OCI-M2 (cell line): Measurements from ENCODE around the gene TMEM231.
"Not testable (repeated sequence)": the region's sequence is repeated elsewhere in the genome, so short reads cannot be mapped to it uniquely, and the experiment has no call there.

Experiments used
- DNase-seq: peaks from one replicate; lab custom pipeline; 2025; ENCODE audit not compliant: unreplicated experiment; lab: John Stamatoyannopoulos, UW

The TMEM231 gene

DNA sequence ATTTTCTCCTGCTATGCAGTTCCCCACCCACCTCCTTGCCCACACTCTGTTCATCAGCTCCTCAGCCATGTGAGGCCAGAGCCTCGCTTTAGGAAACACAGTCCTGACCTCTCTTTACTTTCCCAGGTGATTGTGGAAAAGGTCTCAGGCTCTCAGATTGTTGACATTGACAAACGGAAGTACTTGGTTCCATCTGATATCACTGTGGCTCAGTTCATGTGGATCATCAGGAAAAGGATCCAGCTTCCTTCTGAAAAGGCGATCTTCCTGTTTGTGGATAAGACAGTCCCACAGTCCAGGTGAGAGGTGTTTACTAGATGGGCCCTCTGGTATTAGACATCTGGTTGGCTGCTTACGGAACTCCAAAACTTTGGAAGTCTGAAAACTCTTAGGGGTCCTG lies 11.9 kb upstream of the TMEM231 start:
- no peak for DNase-seq

DNA sequence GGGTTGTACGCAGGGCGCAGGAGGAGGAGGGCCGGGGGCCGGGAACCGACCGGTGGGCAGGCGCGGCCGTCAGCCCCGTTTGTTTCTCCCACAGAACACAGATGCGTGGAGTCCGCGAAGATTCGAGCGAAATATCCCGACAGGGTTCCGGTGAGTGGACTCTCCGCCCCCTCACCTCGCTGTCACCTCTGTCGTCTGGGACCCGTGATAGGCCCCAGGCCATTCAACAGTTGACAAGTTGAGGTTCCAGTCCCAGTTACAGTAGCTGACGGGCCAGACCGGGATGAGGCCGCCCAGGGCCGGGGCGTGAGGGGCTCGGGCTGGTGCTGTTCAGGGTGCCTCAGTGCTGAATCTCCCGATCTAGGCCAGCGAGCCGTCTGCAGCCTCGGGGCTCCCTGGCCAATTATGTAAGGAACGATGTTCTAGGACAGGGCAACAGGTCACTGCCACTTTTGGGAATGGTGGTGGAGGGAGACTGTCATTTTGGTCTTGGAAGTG lies 10.8 kb upstream of the TMEM231 start:
- no peak for DNase-seq

DNA sequence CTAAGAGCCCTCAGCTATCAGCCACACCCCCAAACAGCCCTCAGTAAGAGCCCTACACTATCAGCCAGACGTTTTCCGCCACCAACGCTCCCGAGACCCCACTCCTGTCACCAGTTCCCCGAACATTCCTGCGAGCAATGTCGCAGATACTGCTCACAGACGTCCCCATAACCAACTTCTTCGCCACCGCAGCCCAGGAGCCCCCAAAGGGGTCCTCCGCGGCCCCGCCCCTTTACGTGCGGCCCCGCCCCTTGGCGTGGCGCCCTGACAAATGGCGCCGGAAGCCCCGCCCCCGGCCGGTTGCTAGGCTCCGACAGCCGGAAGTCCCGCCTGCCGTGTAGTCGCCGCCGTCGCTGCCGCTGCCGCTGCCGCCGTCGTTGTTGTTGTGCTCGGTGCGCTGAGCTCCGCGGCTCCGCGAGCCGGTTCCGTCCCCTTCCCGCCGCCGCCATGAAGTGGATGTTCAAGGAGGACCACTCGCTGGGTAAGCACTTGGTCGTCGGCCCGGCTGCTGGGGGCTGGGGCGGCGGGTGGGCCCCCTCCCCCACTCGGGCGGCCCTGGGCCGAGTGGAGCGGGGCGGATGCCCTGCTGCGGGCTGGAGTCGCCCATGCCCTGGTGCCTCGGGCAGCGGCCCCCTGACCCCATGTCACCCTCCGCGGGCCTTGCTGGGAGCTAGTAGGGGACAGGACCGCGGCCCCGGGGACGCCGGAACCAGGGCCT lies 10.1 kb upstream of the TMEM231 start, which contains the start of gene GABARAPL2:
Gene GABARAPL2, plus strand, starts transcription at position 340 of the 718 bp plus-strand sequence. Its CDS starts 108 bp downstream, at position 448.
- DNase-seq, result peak; percentile 51

DNA sequence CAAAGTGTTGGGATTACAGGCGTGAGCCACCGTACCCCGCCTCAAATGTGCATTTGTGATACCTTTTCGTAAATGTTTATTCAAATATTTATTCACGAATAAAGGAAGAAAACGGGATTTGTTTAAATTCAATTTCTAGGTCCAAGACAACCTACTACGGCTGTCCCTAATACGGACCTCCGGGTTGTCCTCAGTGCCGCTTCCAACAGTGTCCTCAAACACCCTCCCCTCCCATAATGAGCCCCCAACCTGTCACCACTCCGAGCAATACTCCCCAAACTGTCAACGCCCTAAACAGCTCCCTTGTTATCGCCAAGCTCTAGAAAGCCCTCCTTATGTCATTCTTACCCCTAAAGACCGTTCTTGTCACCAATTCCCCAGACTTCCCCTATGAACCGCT lies 9.6 kb upstream of the TMEM231 start:
- no peak for DNase-seq

DNA sequence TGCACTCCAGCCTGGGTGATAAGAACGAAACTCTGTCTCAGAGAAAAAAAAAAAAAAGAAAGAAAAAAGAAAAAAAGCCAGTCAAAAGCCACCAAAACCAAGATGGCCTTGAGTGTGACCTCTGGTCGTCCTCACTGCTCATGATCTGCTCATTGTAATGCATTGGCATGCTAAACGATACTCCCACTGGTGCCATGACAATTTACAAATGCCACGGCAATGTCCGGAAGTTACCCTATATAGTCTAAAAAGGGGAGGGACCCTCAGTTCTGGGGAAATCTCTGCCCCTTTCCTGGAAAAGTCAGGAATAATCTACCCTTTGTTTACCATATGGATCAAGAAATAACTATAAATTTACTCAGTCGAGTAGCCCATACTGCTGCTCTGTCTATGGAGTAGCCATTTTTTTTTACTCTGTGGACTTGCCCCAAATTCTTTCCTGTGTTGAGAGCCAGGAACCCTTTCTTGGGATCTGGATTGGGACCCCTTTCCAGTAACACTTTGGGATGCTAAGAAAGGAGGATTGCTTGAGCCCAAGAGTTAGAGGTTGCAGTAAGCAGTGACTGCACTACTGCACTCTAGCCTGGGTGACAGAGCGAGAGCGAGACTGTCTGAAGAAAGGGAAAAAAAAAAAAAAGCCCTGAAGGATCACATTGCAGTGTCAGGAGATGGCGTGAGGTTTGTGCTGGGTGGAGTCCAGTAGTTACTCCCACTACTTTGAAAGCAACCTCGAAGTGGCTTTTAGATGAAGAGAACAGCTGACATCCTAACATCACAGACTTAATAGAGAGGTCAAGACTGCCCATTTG lies 3.7 kb upstream of the TMEM231 start:
- DNase-seq, result no peak

DNA sequence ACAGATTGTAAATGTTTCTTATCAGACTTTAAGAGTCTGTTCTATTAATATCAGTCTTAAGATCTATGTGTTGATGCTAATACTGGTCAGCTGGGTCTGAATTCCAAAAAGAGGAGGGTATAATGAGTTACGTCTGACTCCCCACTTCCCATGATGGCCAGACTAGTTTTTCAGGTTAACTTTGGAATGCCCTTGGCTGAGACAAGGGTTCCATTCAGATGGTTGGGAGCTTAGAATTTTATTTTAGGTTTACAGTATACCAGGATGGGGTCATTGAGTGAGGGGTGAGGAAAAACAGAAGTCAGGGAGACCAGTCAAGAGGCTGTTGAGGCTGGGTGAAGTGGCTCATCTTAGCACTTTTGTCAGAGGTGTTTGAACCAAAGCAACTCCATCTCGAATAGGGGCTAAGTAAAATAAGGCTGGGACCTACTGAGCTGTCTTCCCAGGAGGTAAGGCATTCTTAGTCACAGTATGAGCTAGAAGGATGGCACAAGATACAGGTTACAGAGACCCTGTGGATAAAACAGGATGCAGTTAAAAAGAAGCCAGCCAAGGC lies 2.9 kb upstream of the TMEM231 start:
- DNase-seq, result no peak

DNA sequence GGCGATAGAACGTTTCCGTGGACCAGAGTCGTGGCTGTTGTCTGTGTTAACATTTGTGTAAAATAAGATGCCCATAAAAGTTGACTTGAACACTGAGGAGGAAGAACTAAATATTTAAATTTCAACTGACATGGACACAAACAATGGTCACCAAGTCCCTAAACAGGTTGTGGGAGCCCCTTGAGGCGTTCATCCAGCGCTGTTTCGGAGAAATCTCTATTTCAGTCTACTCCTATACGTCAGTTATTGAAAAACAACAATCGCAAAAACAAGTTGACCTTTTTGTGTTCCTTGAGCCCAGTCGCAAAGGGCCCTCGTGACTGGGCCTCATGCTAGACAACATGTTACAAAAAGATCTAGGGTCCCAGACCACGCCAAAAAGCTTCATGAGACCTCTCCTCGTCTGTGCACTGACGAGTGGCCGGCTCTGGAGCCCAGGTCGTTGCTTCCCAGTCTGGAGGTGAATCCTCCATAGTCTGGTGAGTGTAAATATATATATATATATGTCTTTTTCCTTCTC lies 439 bp upstream of the TMEM231 start:
- no peak for DNase-seq

DNA sequence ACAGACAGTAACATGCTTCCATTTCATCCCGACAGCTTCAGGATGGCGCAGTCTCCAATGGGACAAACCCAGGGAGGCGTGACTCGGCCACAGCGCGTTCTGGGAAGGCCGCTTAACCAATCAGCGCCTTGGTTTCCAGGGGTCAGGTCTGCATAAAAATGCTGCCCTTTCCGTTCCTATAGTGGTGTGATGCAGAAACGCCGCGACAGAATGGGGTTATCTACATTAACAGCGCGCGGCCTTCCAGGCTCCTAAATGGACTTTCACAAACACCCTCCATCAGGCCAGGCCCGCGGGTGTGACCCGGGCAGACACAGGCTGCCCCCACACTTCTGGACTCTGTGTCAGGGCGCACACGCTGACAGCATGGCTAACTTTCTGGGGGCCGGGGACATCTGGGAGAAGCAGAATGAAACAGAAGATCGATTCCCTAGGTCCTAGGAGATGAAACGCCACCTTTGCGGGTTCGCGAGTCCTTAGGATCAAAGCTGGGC lies 792 bp downstream of the TMEM231 start:
- DNase-seq, result peak; percentile 61

DNA sequence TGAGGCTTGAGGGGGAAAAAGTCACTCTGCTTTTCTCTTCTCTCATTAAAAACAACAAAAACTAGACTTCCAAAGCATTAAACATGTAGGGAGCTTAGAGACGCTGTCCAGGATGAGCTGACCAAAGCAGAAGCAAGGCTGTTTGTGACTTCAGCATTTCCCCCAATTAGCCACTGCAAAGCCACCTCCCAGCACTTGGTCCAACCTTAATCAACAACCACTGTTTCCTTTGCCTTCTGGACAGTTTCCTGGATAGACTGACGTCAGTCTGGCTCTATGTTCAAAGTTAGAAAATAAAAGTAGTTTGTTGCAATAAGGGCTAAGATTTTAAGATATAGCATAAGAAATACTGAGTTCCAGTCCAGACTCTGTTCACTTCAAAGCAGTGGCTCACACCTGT lies 3.1 kb downstream of the TMEM231 start:
- no peak for DNase-seq

DNA sequence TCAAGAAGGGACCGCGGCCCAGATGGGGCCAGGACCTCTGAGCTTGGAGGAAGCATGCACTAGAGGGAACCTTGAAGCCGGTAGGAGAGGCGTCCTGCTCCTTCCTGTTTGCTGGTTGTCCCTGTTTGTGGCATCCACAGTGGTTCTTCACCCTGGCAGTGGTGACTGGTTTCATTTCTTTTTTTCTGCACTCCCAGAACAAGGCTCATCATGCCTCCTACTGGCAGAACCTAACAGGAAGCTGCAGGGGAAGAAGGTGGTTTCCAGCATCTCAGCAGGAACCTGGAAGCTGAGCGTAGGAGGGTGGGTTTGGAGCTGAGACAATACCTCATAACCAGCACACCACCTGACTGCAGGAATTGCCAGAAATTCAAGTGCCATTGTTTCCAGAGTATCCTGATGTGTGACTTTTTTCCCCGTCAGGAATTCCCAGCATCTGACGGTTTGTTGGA lies 5.8 kb downstream of the TMEM231 start:
- no peak for DNase-seq

DNA sequence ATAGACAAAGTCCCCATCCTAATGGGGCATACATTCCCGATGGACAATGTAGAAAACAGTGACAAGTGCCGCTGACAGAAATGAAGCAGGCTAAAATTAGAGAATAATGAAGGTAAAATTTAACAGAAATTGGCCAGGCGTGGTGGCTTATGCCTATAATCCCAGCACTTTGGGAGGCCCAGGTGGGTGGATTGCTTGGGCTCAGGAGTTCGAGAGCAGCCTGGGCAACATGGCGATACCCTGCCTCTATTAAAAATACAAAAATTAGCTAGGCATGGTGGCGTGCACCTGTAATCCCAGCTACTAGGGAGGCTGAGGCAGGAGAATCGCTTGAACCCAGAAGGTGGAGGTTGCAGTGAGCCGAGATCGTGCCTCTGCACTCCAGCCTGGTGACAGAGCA lies 7.6 kb downstream of the TMEM231 start:
- not testable (repeated sequence) for DNase-seq

DNA sequence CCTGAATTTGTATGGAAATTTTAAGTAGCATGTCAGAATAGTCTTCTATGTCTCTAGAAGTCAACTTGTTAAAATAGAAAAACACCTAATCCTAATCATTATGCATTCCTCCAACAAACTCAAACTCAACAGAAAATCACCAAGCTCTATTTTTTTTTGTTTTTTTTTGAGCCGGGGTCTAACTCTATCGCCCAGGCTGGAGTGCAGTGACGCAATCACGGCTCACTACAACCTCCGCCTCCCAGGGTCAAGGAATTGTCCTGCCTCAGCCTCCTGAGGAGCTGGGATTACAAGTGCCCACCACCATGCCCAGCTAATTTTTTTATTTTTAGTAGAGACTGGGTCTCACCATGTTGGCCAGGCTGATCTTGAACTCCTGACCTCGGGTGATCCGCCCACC lies 9.8 kb downstream of the TMEM231 start:
- DNase-seq, result no peak

DNA sequence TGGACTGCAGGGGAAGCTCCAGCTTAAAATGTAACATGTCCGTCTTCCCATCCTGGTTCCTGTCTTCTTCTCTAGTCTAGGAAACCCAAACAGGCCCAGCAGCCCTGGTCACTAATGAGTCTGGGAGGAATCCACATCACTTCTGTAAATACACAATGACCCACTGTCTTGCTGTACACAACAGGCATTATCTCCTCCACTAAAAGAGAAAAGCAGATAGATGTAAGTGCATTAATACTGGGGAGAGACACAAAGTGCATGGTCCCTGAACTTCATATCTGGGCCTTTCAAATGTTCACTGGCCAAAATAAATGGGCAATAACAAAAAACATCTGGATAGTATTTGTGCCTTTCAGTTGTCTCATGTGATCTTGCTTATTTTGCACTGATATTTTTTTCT lies 10.2 kb downstream of the TMEM231 start:
- not testable (repeated sequence) for DNase-seq

DNA sequence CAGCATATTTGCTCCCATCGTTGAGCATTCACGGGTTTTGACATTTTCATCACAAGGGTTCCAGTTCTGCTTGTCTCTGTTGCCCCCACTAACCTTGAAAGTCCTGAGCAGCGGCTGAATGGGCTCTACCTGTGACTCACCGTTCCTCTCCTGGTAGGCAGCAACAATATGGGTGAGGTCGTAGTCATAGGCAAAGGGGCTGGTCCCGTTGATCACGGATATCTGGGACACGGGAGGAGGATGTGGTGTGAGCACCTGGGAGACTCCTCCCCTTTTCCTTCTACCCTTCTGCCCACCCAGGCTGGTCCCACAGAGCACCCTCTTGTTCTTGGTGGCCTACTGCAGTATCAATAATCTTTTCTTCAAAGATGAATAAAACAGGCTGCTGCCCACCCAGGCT lies 13.6 kb downstream of the TMEM231 start:
- not testable (repeated sequence) for DNase-seq

DNA sequence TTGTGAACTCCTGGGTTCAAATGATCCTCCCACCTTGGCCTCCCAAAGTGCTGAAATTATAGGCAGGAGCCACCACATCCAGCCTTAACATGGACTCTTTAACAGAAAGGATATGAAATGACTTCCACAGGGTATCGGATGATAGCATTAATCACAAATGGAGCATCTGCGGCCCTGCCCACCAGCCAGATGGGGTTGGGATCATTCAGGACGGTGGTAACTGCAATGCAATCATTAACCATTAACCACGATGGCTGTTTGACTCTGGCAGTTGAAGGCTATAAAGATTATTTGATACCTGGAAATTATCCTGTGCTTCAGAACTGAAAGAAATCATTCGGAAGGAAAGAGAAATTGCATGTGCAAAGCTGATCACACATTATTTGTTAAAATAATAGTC lies 14.8 kb downstream of the TMEM231 start:
- DNase-seq, result no peak

DNA sequence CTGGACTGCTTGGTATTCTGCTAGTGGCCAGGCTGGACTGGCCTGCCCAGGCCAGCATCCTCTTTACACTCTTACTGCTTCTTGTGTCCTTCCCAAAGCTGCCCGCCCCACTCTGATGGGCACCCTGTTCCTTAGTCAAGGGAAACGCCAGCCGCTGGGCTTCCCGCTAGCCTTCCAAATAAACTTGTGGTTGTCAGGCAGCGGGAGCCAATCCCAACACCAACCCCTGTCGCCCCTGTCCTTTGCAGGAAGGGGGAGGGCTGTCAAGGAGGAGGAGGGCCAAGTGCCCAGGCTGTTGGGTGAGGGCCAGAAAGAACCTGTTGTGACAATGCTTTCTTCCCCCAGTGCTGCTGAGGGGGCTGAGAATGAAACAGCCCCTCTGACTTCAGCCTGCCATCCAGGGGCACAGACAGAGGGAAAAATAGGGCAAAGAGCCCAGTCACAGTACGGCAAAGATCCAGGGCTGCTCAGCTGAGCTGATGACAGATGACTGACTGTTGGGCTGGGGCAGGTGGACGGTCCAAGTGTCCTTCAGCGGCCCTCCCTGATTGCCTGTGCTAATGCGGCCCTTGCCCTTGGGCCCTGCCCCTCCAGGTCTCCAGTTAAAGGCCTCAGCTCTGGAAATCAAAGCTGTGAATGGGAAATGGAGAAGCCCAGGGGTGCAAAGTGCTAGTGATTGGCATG lies 17.0 kb downstream of the TMEM231 start:
- not testable (repeated sequence) for DNase-seq

DNA sequence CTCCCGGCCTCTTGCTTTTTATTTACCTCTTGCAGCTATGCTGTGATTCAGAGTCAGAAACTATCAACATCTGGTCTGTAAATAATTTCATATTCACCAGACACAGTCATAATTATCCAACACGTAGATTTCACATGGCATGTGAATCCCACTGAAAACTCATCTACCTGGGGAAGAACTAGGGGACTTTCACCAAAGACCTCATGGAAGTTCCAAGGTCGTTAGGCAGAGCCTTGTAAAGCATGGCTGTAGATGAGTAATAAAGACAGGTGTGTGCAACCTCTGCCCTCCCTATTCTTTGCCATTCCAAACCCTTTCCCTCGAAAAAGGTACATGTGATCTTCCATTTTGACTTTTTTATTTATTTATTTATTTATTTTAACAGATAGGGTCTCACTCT lies 18.3 kb downstream of the TMEM231 start:
- no peak for DNase-seq

DNA sequence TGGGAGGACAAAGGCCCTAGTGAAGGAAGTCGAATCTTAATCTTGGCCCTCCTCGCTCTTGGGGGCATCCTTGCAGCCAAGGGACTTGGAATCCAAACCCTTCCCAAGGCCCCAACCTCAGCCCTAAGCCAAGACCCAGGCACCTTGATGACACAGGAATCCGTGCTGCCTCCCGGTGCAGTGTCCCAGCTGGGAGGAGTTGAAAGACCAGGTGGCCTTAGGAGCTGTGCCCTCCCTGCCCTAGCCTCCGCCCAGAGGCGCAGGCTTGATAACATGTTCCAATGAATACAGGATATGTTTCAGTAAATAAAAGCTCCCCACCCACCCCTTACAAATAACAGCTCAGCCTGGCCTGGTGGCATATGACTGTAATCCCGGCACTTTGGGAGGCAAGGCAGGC lies 20.2 kb downstream of the TMEM231 start, which contains the start of gene CHST5:
Gene CHST5, minus strand, starts transcription at position 208 of the 400 bp plus-strand sequence. CDS start 5,724 bp downstream, outside the sequence.
- no peak for DNase-seq

DNA sequence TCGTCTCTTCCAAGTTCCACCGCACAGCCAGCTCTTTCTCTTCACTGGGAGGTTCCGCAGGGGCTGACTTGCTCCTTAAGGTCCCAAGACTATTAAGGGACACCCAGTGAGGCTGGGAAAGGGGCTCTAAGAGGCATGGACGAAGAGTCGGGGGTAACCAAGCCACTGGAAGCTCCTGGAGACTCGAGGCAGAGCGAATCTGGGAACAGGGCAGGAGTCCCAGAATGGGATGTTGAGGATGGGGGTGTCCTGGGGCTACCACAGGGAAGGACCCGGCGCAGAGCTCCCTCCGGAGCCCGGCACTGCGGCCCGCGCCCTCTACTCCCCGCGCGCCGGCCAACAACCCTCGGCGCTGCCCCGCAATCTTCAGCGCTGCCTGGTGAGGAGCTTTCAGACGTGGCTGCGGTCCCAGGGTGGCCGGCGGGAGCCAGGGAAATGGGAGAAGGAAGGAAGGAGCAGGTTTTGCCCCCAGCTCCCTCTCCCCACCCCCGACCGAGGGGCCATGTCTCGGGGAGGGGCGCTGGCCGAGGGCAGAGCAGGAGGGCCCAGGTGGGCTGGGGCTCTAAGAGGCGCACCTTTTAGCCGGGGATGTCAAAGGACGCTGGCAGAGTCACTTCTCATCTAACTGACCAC lies 20.7 kb downstream of the TMEM231 start:
- no peak for DNase-seq

DNA sequence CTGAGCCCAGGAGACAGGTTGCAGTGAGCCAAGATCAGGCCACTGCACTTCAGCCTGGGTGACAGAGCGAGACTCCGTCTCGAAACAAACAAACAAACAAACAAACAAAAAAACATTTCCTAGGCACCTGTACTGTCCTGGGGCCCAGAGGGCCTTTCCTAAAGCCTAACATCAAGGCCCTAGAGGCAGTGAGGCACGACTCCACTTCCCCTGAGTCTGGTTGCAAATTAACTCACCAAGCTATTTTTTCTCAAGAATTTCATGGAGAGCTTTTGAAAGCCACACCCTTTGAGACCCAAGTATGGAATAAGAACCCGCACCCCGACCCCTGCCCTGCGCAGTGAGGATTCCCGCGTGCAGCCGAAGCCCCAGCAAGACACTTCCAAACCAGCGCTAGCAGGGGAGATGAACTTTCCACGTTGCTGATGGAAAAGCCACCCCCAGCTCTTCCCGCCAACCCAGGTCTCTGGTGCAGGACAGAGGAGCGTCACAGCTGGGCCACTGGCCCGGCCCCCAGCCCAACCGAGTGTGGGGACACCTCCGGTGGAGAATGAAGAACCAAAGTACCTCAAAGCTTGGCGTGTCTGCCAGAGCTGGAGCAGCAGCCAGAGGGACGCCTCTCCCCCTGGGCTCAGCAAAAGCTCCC lies 21.4 kb downstream of the TMEM231 start:
- no peak for DNase-seq
